Measurements from ENCODE around the gene IQCB1.
"Not testable (repeated sequence)": the region's sequence is repeated elsewhere in the genome, so short reads cannot be mapped to it uniquely, and the experiment has no call there.

DNA sequence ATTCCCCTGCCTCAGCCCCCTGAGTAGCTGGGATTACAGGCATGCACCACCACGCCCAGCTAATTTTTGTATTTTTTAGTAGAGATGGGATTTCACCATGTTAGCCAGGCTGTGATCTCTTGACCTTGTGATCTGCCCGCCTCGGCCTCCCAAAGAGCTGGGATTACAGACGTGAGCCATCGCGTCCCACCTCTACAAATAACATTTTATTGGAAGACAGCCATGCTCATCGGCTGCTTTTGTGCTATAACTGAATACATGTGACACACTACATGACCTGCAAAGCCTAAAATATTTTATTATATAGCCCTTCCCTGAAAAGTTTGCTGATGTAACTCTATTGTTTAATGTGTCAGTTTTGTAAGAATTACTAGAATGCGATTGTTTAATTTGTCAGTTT is 52.1 kb downstream of the IQCB1 start:
- TF ChIP-seq, protein P1, sequence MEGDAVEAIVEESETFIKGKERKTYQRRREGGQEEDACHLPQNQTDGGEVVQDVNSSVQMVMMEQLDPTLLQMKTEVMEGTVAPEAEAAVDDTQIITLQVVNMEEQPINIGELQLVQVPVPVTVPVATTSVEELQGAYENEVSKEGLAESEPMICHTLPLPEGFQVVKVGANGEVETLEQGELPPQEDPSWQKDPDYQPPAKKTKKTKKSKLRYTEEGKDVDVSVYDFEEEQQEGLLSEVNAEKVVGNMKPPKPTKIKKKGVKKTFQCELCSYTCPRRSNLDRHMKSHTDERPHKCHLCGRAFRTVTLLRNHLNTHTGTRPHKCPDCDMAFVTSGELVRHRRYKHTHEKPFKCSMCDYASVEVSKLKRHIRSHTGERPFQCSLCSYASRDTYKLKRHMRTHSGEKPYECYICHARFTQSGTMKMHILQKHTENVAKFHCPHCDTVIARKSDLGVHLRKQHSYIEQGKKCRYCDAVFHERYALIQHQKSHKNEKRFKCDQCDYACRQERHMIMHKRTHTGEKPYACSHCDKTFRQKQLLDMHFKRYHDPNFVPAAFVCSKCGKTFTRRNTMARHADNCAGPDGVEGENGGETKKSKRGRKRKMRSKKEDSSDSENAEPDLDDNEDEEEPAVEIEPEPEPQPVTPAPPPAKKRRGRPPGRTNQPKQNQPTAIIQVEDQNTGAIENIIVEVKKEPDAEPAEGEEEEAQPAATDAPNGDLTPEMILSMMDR (IDR thresholded peaks at IDR 0.05), result not testable (repeated sequence)
- TF ChIP-seq, protein P2, sequence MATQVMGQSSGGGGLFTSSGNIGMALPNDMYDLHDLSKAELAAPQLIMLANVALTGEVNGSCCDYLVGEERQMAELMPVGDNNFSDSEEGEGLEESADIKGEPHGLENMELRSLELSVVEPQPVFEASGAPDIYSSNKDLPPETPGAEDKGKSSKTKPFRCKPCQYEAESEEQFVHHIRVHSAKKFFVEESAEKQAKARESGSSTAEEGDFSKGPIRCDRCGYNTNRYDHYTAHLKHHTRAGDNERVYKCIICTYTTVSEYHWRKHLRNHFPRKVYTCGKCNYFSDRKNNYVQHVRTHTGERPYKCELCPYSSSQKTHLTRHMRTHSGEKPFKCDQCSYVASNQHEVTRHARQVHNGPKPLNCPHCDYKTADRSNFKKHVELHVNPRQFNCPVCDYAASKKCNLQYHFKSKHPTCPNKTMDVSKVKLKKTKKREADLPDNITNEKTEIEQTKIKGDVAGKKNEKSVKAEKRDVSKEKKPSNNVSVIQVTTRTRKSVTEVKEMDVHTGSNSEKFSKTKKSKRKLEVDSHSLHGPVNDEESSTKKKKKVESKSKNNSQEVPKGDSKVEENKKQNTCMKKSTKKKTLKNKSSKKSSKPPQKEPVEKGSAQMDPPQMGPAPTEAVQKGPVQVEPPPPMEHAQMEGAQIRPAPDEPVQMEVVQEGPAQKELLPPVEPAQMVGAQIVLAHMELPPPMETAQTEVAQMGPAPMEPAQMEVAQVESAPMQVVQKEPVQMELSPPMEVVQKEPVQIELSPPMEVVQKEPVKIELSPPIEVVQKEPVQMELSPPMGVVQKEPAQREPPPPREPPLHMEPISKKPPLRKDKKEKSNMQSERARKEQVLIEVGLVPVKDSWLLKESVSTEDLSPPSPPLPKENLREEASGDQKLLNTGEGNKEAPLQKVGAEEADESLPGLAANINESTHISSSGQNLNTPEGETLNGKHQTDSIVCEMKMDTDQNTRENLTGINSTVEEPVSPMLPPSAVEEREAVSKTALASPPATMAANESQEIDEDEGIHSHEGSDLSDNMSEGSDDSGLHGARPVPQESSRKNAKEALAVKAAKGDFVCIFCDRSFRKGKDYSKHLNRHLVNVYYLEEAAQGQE (IDR thresholded peaks at IDR 0.05; ENCODE audit: insufficient read depth in 1 of 2, low read depth in 2 of 2, low read length in 1 of 2), result not testable (repeated sequence)
